GM12872 (cell line): Measurements from ENCODE around the gene GLRX3.

ENCODE experiments used
- CTCF ChIP-seq: IDR thresholded peaks from 3 replicates; pipeline ENCODE4 v1.5.1; 2011; ENCODE audit warnings: low read depth, mild to moderate bottlenecking, low read length, moderate library complexity; ENCODE audit not compliant: insufficient read depth

Gene GLRX3

GRCh38 chr10:130207205-130207604 lies 71.0 kb downstream of the GLRX3 start:
- TF ChIP-seq CTCF = no peak

GRCh38 chr10:130208807-130209206 lies 72.6 kb downstream of the GLRX3 start:
- TF ChIP-seq CTCF = no peak

GRCh38 chr10:130212746-130213145 lies 76.6 kb downstream of the GLRX3 start:
- TF ChIP-seq CTCF = no peak

GRCh38 chr10:130213286-130214080 lies 77.3 kb downstream of the GLRX3 start:
- no peak for TF ChIP-seq CTCF

- no peak for TF ChIP-seq CTCF
These were observed 78.2 kb downstream of the GLRX3 start for GRCh38 chr10:130214431-130214830.

GRCh38 chr10:130215151-130215930 lies 79.2 kb downstream of the GLRX3 start:
- TF ChIP-seq CTCF = no peak

GRCh38 chr10:130215931-130216231 lies 79.7 kb downstream of the GLRX3 start:
- no peak for TF ChIP-seq CTCF
